Measurements from ENCODE around the gene MED29. TPM values are rescaled to one million over a fixed set of nuclear protein-coding genes. Genes with fewer than 3 reads are reported as not detected.

The MED29 gene
- total RNA-seq, 1 experiment from 2014 or later = 32.0 TPM

DNA sequence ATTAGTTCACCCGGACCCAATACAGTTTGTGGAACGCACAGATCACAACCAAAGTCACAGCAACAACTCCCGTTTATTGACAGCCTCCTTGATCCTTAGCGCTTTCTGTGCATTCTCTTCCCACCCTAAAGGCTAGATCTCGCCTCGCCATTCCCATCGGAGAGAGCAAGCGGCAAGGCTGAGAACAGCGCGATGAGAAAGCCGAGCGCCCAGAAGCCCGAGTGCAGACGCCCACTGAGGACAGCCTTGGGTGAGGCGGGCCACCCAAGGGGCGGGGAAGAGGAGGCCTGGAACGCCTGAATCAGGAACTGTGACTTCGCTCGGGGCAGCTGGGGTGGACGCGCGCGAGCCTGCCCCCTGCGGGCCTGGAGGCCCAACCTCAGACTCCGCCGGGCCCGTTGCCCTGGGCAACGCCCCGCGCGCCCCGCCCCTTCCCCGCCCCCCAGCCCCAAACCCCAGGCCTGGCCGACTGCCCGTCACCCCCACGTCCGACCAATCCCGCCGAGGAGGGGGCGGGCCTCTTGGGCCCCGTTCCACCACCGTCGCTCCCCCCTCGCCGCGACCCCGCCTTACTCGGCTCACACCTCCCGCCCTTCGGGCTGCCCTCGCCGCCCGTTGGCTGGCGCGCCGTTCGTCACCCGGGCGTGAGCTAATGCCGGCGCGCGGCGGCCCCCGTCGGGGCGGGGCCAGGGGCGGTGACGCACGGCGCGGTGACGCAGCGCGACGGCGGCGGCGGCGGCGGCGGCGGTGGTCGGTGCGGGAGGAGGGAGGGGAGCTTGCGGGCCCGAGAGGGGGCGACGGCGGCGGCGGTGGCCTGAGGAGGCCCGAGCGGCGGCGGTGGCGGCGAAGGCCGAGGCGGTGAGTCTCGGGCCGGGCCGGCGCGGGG is 49.2 kb upstream of the MED29 start, which contains the start of gene SAMD4B (continued):
- TF ChIP-seq ZFX (IDR thresholded peaks at IDR 0.05) = no peak; the same call in 1 of the 2 replicates
- no peak for TF ChIP-seq SRF (IDR thresholded peaks at IDR 0.05; ENCODE audit: low read depth)
- no peak; the same call in 1 of the 2 replicates for TF ChIP-seq ELF1 (IDR thresholded peaks at IDR 0.05; ENCODE audit: borderline replicate concordance, low read depth)
- peak; percentile 90; the same call in 1 of the 2 replicates for TF ChIP-seq CBX3 (IDR thresholded peaks at IDR 0.05; ENCODE audit: low read depth)
- TF ChIP-seq RAD21 (IDR thresholded peaks at IDR 0.05; ENCODE audit: low read depth) = no peak
- no peak for TF ChIP-seq FOSL1 (IDR thresholded peaks at IDR 0.05; ENCODE audit: low read depth)
- peak; percentile 81 for TF ChIP-seq SP1 (IDR thresholded peaks at IDR 0.05; ENCODE audit: low read depth)

DNA sequence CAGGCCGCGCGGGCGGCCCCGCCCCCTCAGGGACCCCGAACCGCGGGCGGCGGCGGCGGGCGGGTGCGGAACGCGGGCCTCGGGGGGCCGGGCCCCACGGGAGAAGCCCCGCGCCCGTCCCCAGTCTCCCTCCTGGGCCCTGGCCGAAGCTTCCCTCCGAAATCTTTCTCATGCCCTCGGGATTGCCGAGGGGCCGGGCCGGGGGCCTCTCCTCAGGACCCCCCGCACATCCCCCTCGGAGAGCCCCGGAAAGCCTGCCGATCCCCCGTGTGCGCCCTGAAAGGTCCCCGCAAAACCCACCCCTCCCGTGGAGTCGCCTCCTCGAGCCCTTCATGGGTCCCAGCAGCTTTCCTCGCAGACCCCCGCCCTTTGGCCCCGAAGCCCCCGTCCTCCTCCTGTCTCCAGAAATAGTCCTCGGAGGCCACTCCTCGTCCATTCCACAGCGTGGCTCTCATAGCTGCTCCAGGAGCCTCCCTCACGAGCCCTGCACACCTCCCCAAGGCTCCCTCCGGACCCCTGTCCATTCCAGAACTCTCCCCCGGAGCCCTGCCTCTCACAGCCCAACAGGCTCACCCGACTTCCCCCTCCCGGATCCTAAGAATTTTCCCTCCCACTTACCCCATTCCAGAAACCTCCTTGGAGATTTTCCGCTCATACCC is 48.4 kb upstream of the MED29 start:
- peaks cover 4% of the 10 kb centered on the region; the same call in 1 of the 2 replicates for H4K20me1 ChIP-seq (ENCODE audit: insufficient read depth)
- ChIA-PET CTCF (interaction anchor here (0.6 to 1.9 kb wide), 11 partner anchors 12 to 381 kb away, joined by 3 to 11 read pairs (median 5); partner anchors contain the start of gene PLEKHG2), POLR2A (interaction anchor here (0.6 to 1.1 kb wide), 13 partner anchors 8 to 400 kb away, joined by 3 to 7 read pairs (median 4); partner anchors contain the start of genes MED29, PAF1 and RPS16), RAD21 (ENCODE audit: low non-redundant PET in 1 of 2, low total read pairs in 2 of 2, uncharacterized antibody in 2 of 2, unreplicated experiment in 2 of 2) (no interaction called here)
- peak overlapping the region; percentile 95 for H3K9ac ChIP-seq (ENCODE audit: low read length)
- peaks cover 8 to 22% of the 10 kb centered on the region in 2 experiments for H3K4me1 ChIP-seq (ENCODE audit: control insufficient read depth in 1 of 2, insufficient read depth in 2 of 2, low read length in 2 of 2)
- TF ChIP-seq RAD21 (IDR thresholded peaks at IDR 0.05; ENCODE audit: low read depth) (no peak), EZH2 (IDR thresholded peaks at IDR 0.05) (no peak), ELF1 (IDR thresholded peaks at IDR 0.05; ENCODE audit: borderline replicate concordance, low read depth) (no peak), EGR1 (IDR thresholded peaks at IDR 0.05; ENCODE audit: low read depth) (no peak), JUND (IDR thresholded peaks at IDR 0.05) (no peak), ZFX (IDR thresholded peaks at IDR 0.05) (no peak; the same call in 1 of the 2 replicates), POLR2A (IDR thresholded peaks at IDR 0.05; ENCODE audit: borderline replicate concordance, extremely low read depth, insufficient read depth, insufficient read length) (no peak), CEBPB (IDR thresholded peaks at IDR 0.05; ENCODE audit: low read depth) (no peak), SRF (IDR thresholded peaks at IDR 0.05; ENCODE audit: low read depth) (no peak), CBX3 (IDR thresholded peaks at IDR 0.05; ENCODE audit: low read depth) (no peak), YY1 (IDR thresholded peaks at IDR 0.05; ENCODE audit: extremely low read depth, insufficient replicate concordance, low read depth, low read length) (no peak)
- TF ChIP-seq, protein P1, sequence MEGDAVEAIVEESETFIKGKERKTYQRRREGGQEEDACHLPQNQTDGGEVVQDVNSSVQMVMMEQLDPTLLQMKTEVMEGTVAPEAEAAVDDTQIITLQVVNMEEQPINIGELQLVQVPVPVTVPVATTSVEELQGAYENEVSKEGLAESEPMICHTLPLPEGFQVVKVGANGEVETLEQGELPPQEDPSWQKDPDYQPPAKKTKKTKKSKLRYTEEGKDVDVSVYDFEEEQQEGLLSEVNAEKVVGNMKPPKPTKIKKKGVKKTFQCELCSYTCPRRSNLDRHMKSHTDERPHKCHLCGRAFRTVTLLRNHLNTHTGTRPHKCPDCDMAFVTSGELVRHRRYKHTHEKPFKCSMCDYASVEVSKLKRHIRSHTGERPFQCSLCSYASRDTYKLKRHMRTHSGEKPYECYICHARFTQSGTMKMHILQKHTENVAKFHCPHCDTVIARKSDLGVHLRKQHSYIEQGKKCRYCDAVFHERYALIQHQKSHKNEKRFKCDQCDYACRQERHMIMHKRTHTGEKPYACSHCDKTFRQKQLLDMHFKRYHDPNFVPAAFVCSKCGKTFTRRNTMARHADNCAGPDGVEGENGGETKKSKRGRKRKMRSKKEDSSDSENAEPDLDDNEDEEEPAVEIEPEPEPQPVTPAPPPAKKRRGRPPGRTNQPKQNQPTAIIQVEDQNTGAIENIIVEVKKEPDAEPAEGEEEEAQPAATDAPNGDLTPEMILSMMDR (IDR thresholded peaks at IDR 0.05 in 2 of 3, conservative IDR thresholded peaks at IDR 0.05 in 1 of 3; ENCODE audit: borderline replicate concordance in 1 of 3, insufficient read depth in 1 of 3, low read depth in 2 of 3, low read length in 2 of 3) = no peak
- TF ChIP-seq, protein P2, sequence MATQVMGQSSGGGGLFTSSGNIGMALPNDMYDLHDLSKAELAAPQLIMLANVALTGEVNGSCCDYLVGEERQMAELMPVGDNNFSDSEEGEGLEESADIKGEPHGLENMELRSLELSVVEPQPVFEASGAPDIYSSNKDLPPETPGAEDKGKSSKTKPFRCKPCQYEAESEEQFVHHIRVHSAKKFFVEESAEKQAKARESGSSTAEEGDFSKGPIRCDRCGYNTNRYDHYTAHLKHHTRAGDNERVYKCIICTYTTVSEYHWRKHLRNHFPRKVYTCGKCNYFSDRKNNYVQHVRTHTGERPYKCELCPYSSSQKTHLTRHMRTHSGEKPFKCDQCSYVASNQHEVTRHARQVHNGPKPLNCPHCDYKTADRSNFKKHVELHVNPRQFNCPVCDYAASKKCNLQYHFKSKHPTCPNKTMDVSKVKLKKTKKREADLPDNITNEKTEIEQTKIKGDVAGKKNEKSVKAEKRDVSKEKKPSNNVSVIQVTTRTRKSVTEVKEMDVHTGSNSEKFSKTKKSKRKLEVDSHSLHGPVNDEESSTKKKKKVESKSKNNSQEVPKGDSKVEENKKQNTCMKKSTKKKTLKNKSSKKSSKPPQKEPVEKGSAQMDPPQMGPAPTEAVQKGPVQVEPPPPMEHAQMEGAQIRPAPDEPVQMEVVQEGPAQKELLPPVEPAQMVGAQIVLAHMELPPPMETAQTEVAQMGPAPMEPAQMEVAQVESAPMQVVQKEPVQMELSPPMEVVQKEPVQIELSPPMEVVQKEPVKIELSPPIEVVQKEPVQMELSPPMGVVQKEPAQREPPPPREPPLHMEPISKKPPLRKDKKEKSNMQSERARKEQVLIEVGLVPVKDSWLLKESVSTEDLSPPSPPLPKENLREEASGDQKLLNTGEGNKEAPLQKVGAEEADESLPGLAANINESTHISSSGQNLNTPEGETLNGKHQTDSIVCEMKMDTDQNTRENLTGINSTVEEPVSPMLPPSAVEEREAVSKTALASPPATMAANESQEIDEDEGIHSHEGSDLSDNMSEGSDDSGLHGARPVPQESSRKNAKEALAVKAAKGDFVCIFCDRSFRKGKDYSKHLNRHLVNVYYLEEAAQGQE (IDR thresholded peaks at IDR 0.05; ENCODE audit: low read depth) = no peak
- TF ChIP-seq, protein P3, sequence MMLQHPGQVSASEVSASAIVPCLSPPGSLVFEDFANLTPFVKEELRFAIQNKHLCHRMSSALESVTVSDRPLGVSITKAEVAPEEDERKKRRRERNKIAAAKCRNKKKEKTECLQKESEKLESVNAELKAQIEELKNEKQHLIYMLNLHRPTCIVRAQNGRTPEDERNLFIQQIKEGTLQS (IDR thresholded peaks at IDR 0.05) = no peak
- ATAC-seq (no peak; the same call in 1 of the 2 replicates), DNase-seq (ENCODE audit: low read depth, low spot score) (no peak)
- H3K79me2 ChIP-seq (ENCODE audit: insufficient read depth, low read length) = peaks cover 60% of the 10 kb centered on the region
- peak overlapping the region; percentile 66; the same call in 1 of the 2 replicates for H3K27ac ChIP-seq (ENCODE audit: low read depth, low read length)
- peak overlapping the region; percentile 93 for H3K4me2 ChIP-seq (ENCODE audit: low read length)
- no peaks in the 10 kb centered on the region for H3K9me2 ChIP-seq (ENCODE audit: insufficient read depth)
- BruUV-seq (replicated peaks) = no TSS peak
- intact Hi-C loops (cut with micrococcal nuclease) = loop anchor here (1.0 to 5.0 kb wide), 2 partner anchors 70 to 130 kb away; partner anchors contain the start of gene PLEKHG2
- no peaks in the 10 kb centered on the region for H3K27me3 ChIP-seq (ENCODE audit: insufficient read depth, low read length)
- H3K4me3 ChIP-seq (replicated peaks in 1 of 2; ENCODE audit: low read depth in 1 of 2, low read length in 2 of 2) = peak overlapping the region; percentile 91 to 92
- H3K36me3 ChIP-seq (ENCODE audit: control insufficient read depth in 1 of 2, insufficient read depth in 2 of 2, low read length in 2 of 2) = peaks cover 0 to 11% of the 10 kb centered on the region in 2 experiments; a peak in 2 of 4 replicates
- H3K9me3 ChIP-seq (ENCODE audit: control insufficient read depth in 1 of 2, insufficient read depth in 1 of 2, low read depth in 1 of 2, low read length in 2 of 2) = no peaks in the 10 kb centered on the region
- no peak overlapping the region for H2AFZ ChIP-seq (ENCODE audit: low read depth, low read length, poor library complexity, severe bottlenecking)
